Colonic mucosa (tissue), 4 donors: ENCODE results near the gene ZNF24. TPM values are rescaled to one million over a fixed set of nuclear protein-coding genes. Genes with fewer than 3 reads are reported as not detected.

ENCODE experiments used
- DNase-seq: peaks from one replicate; pipeline ENCODE4 v3.0.0-alpha.2; 2020
- H3K27ac ChIP-seq: fragments of 200-600 bp; one replicate; pipeline ENCODE4 v1.8.0; 2021
- H3K27me3 ChIP-seq: fragments of 200-600 bp; one replicate; pipeline ENCODE4 v1.8.0; 2021
- H3K36me3 ChIP-seq: fragments of 200-600 bp; one replicate; pipeline ENCODE4 v1.8.0; 2021
- H3K4me1 ChIP-seq: fragments of 200-600 bp; one replicate; pipeline ENCODE4 v1.8.0; 2021; ENCODE audit warnings: mild to moderate bottlenecking
- H3K4me3 ChIP-seq: fragments of 200-600 bp; one replicate; pipeline ENCODE4 v1.8.0; 2021
- H3K9ac ChIP-seq, 2 donors: one replicate each; pipeline ENCODE4 v1.7.0; 2013; ENCODE audit warnings: control low read depth in 2 of 2, low read depth in 2 of 2, low read length in 2 of 2
- H3K9me3 ChIP-seq: fragments of 200-600 bp; one replicate; pipeline ENCODE4 v1.8.0; 2021
- intact Hi-C: fragments of 100-400 bp; cut with DNase I; formaldehyde crosslinking; loops from one replicate; pipeline ENCODE4 v1.14.1; 2022
- total RNA-seq, 2 donors: library from RNA; stranded (reverse); fragmentation: NEBNext Ultra II Directional in 1 of 2; extraction: Animal tissue kit (Norgen Biotek cat#: 25700) in 1 of 2; gene quantifications; one replicate each; pipeline ENCODE4 v1.2.1, GENCODE V29; 2021
- TF ChIP-seq, protein P1 (sequence below): fragments of 200-600 bp; IDR thresholded peaks from one replicate; pipeline ENCODE4 v1.8.0; 2022; ENCODE audit warnings: antibody characterized with exemption, mild to moderate bottlenecking
- donor health status: healthy.
- donor health status: DM: no; HTN: no; CAD: no.
- donor health status: DM: no; HTN: no; CAD: no.

ZNF24 gene
- total RNA-seq, 2 donors from 2014 or later: 49.1 to 55.5 TPM

DNA sequence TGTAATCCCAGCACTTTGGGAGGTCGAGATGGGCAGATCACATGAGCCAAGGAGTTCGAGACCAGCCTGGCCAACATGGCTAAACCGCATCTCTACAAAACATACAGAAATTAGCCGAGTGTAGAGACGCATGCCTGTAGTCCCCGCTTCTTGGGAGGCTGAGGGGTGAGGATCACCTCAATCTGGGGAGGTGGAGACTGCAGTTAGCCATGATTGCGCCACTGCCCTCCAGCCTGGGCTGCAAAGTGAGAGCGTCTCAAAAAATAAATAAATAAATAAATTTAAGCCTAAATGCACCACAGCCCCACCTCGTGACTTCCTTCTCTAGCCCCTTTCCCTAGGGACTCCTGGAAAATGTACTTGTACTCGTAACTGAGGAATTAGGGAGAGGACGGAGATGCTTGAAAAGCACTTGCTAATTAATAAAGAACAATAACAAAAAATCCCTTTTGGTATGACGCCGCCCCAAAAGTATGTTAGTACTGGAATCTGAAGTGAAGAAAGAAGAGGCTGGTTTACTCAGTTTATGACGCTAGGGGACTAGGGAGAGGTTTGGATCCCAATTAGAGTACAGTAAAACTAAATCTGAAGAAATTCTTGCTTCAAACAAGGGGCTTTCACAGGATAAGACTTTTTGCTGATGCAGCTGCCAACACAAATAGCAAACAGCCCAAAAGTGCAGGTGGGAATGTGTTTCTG, 33.8 kb upstream of the ZNF24 start:
- H3K27ac ChIP-seq: no peak overlapping the region
- H3K9me3 ChIP-seq: no peaks in the 10 kb centered on the region
- H3K9ac ChIP-seq: no peak overlapping the region
- TF ChIP-seq, protein P1, sequence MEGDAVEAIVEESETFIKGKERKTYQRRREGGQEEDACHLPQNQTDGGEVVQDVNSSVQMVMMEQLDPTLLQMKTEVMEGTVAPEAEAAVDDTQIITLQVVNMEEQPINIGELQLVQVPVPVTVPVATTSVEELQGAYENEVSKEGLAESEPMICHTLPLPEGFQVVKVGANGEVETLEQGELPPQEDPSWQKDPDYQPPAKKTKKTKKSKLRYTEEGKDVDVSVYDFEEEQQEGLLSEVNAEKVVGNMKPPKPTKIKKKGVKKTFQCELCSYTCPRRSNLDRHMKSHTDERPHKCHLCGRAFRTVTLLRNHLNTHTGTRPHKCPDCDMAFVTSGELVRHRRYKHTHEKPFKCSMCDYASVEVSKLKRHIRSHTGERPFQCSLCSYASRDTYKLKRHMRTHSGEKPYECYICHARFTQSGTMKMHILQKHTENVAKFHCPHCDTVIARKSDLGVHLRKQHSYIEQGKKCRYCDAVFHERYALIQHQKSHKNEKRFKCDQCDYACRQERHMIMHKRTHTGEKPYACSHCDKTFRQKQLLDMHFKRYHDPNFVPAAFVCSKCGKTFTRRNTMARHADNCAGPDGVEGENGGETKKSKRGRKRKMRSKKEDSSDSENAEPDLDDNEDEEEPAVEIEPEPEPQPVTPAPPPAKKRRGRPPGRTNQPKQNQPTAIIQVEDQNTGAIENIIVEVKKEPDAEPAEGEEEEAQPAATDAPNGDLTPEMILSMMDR: no peak
- H3K27me3 ChIP-seq: no peaks in the 10 kb centered on the region
- H3K4me1 ChIP-seq: no peaks in the 10 kb centered on the region
- no peaks in the 10 kb centered on the region for H3K36me3 ChIP-seq
- intact Hi-C loops: no loop called here
- H3K4me3 ChIP-seq: no peak overlapping the region
- no peak for DNase-seq

DNA sequence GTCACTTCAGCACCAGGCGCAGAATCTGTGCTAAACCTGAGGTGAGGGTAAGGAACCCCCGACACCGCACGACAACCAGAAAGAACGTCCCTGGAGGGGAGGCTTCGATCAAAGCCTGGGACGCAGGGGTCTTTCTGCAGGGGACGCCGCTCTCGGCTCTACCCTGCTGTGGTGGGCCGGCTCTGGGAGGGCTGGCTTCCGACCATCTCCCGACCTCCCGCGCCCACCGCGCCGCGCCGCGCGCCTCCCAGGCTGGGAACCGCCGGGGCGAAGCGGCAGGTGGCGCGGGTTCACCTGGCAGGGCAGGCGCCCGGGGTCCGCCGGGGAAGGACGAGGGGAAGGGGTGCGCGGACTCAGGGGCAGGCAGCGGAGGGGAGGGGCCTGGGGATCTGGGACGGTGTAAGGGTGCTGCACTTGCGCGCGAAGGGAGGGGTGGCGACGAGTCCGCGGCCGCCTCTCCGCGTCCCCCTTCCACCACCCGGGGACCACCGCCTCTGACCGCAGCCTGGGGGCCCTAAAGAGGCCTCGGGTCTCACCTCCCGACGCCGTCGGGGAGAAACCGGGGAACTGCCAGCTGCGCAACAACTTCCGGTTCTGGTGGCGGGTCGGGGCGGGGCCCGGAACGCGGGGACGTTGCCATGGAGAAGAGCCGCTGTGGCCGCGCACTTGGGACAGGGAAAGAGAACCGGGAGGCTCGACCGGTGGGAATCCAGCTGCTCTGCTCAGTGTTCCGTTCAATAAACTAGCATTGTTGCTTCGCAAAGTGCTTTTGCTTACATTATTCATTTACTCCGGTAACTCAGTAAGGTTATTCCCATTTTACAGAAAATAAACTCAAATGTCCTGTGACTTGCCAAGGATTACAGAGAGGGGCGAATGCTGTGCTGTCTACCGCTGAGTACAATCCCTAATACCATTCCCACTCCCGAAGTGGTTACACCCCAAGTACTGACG, 32.8 kb upstream of the ZNF24 start, which contains the start of gene ZNF396:
Gene ZNF396 (minus strand): TSS at position 596 of the 954 bp plus-strand sequence. CDS start 3,045 bp downstream, outside the sequence.
- intact Hi-C loops: no loop called here
- no peaks in the 10 kb centered on the region for H3K4me1 ChIP-seq
- H3K27me3 ChIP-seq: no peaks in the 10 kb centered on the region
- H3K9me3 ChIP-seq: no peaks in the 10 kb centered on the region
- no peaks in the 10 kb centered on the region for H3K36me3 ChIP-seq
- H3K9ac ChIP-seq: peak within 1 kb of the TSS; percentile 77 to 84
- TF ChIP-seq, protein P1: no peak
- peak within 1 kb of the TSS; percentile 90 for H3K4me3 ChIP-seq
- no peak within 1 kb of the TSS for H3K27ac ChIP-seq
- peak; percentile 90 for DNase-seq

DNA sequence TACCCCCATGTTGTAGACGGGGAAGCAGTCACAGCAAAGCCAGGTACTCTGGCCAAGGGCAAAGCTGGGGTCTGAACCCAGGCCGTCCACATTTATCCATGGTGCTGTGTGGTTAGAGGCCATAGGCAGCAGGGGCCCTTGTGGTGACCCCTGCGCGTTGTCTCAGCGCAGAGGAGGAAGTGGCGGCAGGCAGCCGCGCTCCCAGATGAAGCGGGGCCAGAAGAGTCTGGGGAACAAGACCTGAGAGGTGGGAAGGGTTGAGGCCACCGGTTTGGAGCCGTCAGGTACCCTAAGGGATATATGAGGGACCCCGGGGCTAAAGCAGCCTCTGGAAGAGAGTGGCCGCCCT, 32.1 kb upstream of the ZNF24 start:
- Histone ChIP-seq H3K4me1 (no peaks in the 10 kb centered on the region), H3K4me3 (peak overlapping the region; percentile 90), H3K27ac (no peak overlapping the region), H3K27me3 (no peaks in the 10 kb centered on the region), H3K9me3 (no peaks in the 10 kb centered on the region), H3K36me3 (no peaks in the 10 kb centered on the region), H3K9ac (peak overlapping the region; percentile 77 to 84)
- peak; percentile 25 for DNase-seq
- TF ChIP-seq, protein P1: no peak
- intact Hi-C loops: no loop called here

DNA sequence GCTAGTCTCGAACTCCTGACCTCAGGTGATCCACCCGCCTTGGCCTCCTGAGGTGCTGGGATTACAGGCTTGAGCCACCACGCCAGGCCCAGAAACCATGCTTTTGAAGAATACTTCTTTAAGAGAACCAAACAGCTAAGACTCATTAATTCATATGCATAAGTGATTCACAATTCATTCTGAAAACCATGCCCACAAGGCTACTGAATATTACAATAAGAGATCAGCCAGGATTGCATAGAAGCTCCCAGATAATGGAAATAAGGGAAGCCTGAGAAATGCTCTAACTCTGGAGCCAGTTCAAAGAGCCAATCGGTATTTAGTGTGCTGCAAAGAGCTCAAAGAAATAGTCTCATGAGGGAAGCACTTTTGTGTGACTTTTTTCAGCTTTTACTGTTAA, 30.5 kb upstream of the ZNF24 start:
- TF ChIP-seq, protein P1: no peak
- intact Hi-C loops: no loop called here
- no peaks in the 10 kb centered on the region for H3K9me3 ChIP-seq

DNA sequence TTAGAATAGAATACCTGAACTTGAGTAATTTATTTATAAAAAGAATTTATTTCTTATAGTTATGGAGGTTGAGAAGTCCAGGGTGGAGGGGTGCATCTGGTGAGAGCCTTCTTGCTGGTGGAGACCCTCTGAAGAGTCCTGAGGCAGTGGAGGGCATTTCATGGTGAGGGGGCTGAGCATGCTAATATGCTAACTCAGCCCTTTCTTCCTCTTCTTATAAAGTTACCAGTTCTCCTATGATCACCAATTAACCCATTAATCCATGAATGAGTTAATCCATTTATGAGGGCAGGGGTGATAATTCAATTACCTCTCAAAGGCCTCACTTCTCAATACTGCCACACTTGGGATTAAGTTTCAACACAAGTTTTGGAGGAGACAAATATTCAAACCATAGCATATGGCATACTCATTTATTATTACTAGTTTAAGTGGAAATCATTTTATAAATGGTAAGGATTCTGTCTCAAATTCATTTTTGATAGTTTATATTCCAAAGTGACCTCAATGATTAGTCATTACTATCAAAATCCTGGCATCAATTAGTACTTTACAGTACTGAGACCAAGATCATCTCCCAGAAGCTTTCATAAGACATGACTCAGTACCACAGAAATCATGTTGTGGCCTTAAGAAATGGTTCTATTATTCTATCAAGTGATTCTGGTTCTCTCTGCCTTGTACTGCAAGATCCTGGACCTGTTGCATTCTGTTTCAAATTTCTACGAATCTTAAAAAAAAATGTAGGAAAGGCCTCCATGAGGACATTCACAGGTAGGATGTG, 27.4 kb upstream of the ZNF24 start:
- no peaks in the 10 kb centered on the region for H3K36me3 ChIP-seq
- no peak overlapping the region for H3K4me3 ChIP-seq
- intact Hi-C loops: no loop called here
- DNase-seq: no peak
- no peaks in the 10 kb centered on the region for H3K9me3 ChIP-seq
- H3K9ac ChIP-seq: no peak overlapping the region
- TF ChIP-seq, protein P1: no peak
- no peaks in the 10 kb centered on the region for H3K4me1 ChIP-seq
- no peak overlapping the region for H3K27ac ChIP-seq
- no peaks in the 10 kb centered on the region for H3K27me3 ChIP-seq

More for the DNA sequence above, 30.5 kb upstream of the ZNF24 start:
- Histone ChIP-seq H3K27me3 (no peaks in the 10 kb centered on the region), H3K4me3 (no peak overlapping the region), H3K9ac (no peak overlapping the region), H3K36me3 (no peaks in the 10 kb centered on the region), H3K27ac (no peak overlapping the region), H3K4me1 (no peaks in the 10 kb centered on the region)
- no peak for DNase-seq
